Endodermal cell (in vitro differentiated cells): ENCODE measurements around the gene OR1D2. TPM values are rescaled to one million over a fixed set of nuclear protein-coding genes. Genes with fewer than 3 reads are reported as not detected.

ENCODE experiments used
- DNase-seq: peaks from one replicate; pipeline ENCODE4 v3.0.0-alpha.2; 2017
- H3K27ac ChIP-seq: 2 replicates; pipeline ENCODE4 v1.5.1; 2013; ENCODE audit warnings: mild to moderate bottlenecking, low read depth, low read length, moderate library complexity
- H3K27me3 ChIP-seq: 2 replicates; pipeline ENCODE4 v1.6.1; 2013; ENCODE audit warnings: mild to moderate bottlenecking, low read length, moderate library complexity; ENCODE audit not compliant: insufficient read depth, control insufficient read depth, poor library complexity, severe bottlenecking
- H3K36me3 ChIP-seq: 2 replicates; pipeline ENCODE4 v1.7.0; 2013; ENCODE audit warnings: mild to moderate bottlenecking, low read length, moderate library complexity; ENCODE audit not compliant: control insufficient read depth, insufficient read depth
- H3K4me1 ChIP-seq: one replicate; pipeline ENCODE4 v1.7.0; 2013; ENCODE audit warnings: low read length; ENCODE audit not compliant: control insufficient read depth, insufficient read depth
- H3K4me3 ChIP-seq: 2 replicates; pipeline ENCODE4 v1.5.1; 2013; ENCODE audit warnings: mild to moderate bottlenecking, low read length, moderate library complexity
- H3K9ac ChIP-seq: 2 replicates; pipeline ENCODE4 v1.6.1; 2013; ENCODE audit warnings: mild to moderate bottlenecking, low read length, moderate library complexity; ENCODE audit not compliant: poor library complexity, severe bottlenecking; ENCODE audit errors: extremely low read depth
- H3K9me3 ChIP-seq: 2 replicates; pipeline ENCODE4 v1.6.1; 2013; ENCODE audit warnings: mild to moderate bottlenecking, low read length, moderate library complexity; ENCODE audit not compliant: control insufficient read depth
- H3K27ac Mint-ChIP-seq: 2 replicates; pipeline ENCODE4 v1.8.0; 2020; ENCODE audit warnings: mixed read lengths
- H3K27me3 Mint-ChIP-seq: 2 replicates; pipeline ENCODE4 v1.8.0; 2021; ENCODE audit warnings: mild to moderate bottlenecking, mixed read lengths; ENCODE audit not compliant: insufficient read depth
- H3K36me3 Mint-ChIP-seq: 2 replicates; pipeline ENCODE4 v1.8.0; 2020; ENCODE audit warnings: low read depth, mixed read lengths
- H3K4me1 Mint-ChIP-seq: 2 replicates; pipeline ENCODE4 v1.8.0; 2020; ENCODE audit warnings: mixed read lengths
- H3K4me3 Mint-ChIP-seq: 2 replicates; pipeline ENCODE4 v1.8.0; 2020; ENCODE audit warnings: mild to moderate bottlenecking, moderate library complexity, mixed read lengths
- H3K9me3 Mint-ChIP-seq: 2 replicates; pipeline ENCODE4 v1.8.0; 2020; ENCODE audit warnings: mild to moderate bottlenecking, mixed read lengths
- WGBS, 2 experiments: methylation state at CpG; one replicate each; pipeline versions ENCODE4 v1.1.5 to v1.1.7; 2013; ENCODE audit warnings: missing lambda C conversion rate in 2 of 2, mixed read lengths in 1 of 2; ENCODE audit not compliant: insufficient coverage in 1 of 2, insufficient read length in 1 of 2; 5-methylcytosine and 5-hydroxymethylcytosine counted together
- total RNA-seq, 2 donors: library from RNA; stranded (reverse); fragmentation: NEBNext Ultra II Directional in 1 of 2; extraction: Animal tissue kit (Norgen Biotek cat#: 25700) in 1 of 2; gene quantifications; 2 replicates in 1 of 2; 3 replicates in 1 of 2; pipeline ENCODE4 v1.2.1, GENCODE V29; 2021
- TF ChIP-seq, protein P1 (sequence below): fragments of 200-600 bp; sonication (generic); conservative IDR thresholded peaks from 2 replicates; pipeline ENCODE4 v1.5.0; 2021; ENCODE audit warnings: antibody characterized with exemption, mild to moderate bottlenecking

OR1D2 gene
- total RNA-seq, 2 donors from 2014 or later, result not detected

DNA sequence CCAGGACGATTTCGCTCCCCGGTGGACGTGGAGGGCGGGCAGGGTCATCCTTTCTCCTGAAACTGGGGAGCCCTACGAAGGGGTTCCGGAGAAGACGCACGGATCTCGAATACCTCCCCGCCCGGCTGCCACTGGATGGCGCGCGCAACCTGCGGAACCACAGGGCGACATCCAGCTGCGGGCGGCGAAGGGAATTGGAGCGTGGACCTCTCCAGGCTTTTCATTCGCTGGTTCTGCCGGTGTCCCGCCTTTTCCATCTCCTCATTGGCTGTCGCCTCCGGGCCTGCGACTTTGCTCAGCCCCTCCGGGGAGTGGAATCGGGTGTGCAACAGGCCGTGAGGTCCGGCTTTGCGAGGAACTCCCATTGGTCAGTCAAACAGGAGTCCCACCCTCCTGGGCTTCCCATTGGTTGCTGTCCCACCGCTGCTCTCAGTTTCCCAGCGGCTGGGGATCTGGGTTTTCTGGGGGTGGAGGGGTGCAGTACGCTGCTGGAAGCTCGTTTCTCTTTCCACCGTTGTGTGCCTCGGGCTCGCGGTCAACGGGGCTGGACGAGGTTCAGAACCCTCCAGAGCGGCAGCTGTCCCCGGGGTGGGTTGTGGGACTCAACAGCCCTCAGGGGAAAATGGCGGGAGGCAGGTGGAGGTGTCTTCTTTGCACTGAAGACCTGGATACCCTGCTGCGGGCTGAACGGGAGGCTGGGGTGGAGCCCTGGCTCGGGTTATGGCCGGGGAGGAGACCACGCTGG, 55.3 kb downstream of the OR1D2 start:
- peak overlapping the region; percentile 16 for H3K9ac ChIP-seq

DNA sequence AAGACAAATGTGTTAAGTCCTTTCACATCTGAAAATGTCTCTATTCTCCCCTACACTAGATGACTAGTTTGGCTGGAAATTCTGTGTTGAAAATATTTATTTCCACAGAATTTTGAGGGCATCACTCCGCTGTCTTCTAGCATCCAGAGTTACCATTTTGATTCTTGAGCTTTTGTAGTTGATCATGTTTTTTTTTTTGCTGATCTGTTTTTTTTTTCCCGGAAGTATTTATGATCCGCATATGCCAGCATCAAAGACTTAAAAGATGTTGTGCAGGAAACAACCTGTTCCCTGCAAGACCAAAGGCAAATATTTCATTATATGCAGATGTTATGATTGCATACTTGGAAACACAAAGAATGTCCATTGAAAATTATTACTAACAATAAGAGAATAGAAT, 57.5 kb downstream of the OR1D2 start:
- no peak overlapping the region for H3K9ac ChIP-seq
- no peak overlapping the region for H3K4me3 Mint-ChIP-seq
- no peak for DNase-seq
- H3K4me3 ChIP-seq, result no peak overlapping the region
- H3K27me3 ChIP-seq, result peaks cover 4% of the 10 kb centered on the region
- WGBS, 2 experiments, result 83% methylated on average over 2 of the region's 3 CpGs; no CpG with 5 or more reads in 1 of the 2 experiments
- peaks cover 23% of the 10 kb centered on the region for H3K27me3 Mint-ChIP-seq
- no peaks in the 10 kb centered on the region for H3K4me1 Mint-ChIP-seq
- H3K27ac ChIP-seq, result no peak overlapping the region
- TF ChIP-seq, protein P1, sequence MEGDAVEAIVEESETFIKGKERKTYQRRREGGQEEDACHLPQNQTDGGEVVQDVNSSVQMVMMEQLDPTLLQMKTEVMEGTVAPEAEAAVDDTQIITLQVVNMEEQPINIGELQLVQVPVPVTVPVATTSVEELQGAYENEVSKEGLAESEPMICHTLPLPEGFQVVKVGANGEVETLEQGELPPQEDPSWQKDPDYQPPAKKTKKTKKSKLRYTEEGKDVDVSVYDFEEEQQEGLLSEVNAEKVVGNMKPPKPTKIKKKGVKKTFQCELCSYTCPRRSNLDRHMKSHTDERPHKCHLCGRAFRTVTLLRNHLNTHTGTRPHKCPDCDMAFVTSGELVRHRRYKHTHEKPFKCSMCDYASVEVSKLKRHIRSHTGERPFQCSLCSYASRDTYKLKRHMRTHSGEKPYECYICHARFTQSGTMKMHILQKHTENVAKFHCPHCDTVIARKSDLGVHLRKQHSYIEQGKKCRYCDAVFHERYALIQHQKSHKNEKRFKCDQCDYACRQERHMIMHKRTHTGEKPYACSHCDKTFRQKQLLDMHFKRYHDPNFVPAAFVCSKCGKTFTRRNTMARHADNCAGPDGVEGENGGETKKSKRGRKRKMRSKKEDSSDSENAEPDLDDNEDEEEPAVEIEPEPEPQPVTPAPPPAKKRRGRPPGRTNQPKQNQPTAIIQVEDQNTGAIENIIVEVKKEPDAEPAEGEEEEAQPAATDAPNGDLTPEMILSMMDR, result no peak
- peaks cover 2% of the 10 kb centered on the region for H3K36me3 Mint-ChIP-seq
- no peak overlapping the region for H3K27ac Mint-ChIP-seq
- H3K9me3 ChIP-seq, result peaks cover 17% of the 10 kb centered on the region
- no peaks in the 10 kb centered on the region for H3K4me1 ChIP-seq
- peaks cover 26% of the 10 kb centered on the region for H3K9me3 Mint-ChIP-seq
- H3K36me3 ChIP-seq, result no peaks in the 10 kb centered on the region

More for the DNA sequence above, 55.3 kb downstream of the OR1D2 start:
- Mint-ChIP-seq H3K4me3 (peak overlapping the region; percentile 79), H3K36me3 (no peaks in the 10 kb centered on the region), H3K27ac (peak overlapping the region; percentile 95), H3K27me3 (peaks cover 18% of the 10 kb centered on the region), H3K9me3 (peaks cover 9% of the 10 kb centered on the region), H3K4me1 (no peaks in the 10 kb centered on the region)
- DNase-seq, result peak; percentile 100
- Histone ChIP-seq H3K36me3 (no peaks in the 10 kb centered on the region), H3K4me3 (peak overlapping the region; percentile 85), H3K4me1 (no peaks in the 10 kb centered on the region), H3K27me3 (peaks cover 4% of the 10 kb centered on the region), H3K27ac (no peak overlapping the region), H3K9me3 (peaks cover 8% of the 10 kb centered on the region)
- TF ChIP-seq, protein P1, result peak; percentile 88
- 3 to 4% methylated on average over 15 to 50 of the region's 50 CpGs for WGBS, 2 experiments

GRCh38 chr17:3043737-3044365, 60.4 kb downstream of the OR1D2 start:
- no peaks in the 10 kb centered on the region for H3K4me1 Mint-ChIP-seq
- WGBS, 2 experiments, result 56 to 57% methylated on average over 10 to 11 of the region's 11 CpGs
- TF ChIP-seq, protein P1, result peak; percentile 57
- DNase-seq, result peak; percentile 83
- peaks cover 2% of the 10 kb centered on the region for H3K36me3 Mint-ChIP-seq
- Histone ChIP-seq H3K36me3 (no peaks in the 10 kb centered on the region), H3K4me1 (no peaks in the 10 kb centered on the region), H3K9ac (no peak overlapping the region), H3K9me3 (peaks cover 17% of the 10 kb centered on the region), H3K27ac (no peak overlapping the region), H3K27me3 (peaks cover 8% of the 10 kb centered on the region), H3K4me3 (no peak overlapping the region)
- H3K9me3 Mint-ChIP-seq, result peaks cover 26% of the 10 kb centered on the region
- H3K27me3 Mint-ChIP-seq, result peaks cover 29% of the 10 kb centered on the region
- no peak overlapping the region for H3K4me3 Mint-ChIP-seq
- no peak overlapping the region for H3K27ac Mint-ChIP-seq
